ENCODE results near the gene DYNC2H1. TPM values are rescaled to one million over a fixed set of nuclear protein-coding genes. Genes with fewer than 3 reads are reported as not detected.

Gene DYNC2H1
- polyA plus RNA-seq, 6 donors from 2014 or later: 0.12 to 0.97 (median 0.77) TPM; not detected in 1

DNA sequence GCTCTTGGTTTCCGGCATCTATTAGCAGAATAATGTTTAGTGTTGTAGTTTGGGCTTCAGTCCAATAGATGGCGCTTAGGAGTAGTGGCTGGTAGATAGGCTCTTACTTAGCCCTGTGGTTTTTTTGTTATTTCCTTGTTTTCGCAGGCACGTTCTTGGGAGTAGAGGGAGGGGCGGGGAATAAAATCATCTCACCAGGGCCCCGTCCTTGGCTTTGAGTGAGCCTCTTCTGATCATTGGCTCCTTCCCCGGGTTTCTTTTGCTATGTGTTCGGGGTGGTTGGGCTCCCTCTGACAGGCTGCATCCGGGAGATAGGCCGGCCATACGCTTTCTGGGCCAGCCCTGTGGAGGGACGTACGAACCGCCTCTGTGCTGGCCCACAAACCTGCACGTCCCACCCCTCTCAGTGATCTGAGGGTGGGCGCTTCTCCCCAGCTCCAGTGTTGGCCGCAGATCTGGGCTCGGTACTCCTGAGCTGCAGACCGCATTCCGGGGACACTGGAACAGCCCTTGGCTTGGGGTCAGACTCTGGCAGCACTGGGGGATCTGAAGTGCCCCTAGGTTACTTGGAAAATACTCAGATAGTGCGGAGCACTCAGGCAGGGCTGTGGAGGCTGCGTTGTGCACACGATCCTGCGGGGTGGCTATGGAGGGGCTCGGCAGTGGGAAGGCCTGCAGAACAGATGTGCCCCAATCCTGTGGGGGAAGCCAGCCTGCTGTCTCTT, 217.0 kb downstream of the DYNC2H1 start:
- Mint-ChIP-seq H3K4me1 (peaks cover 7% of the 10 kb centered on the region in 3 donors), H3K27ac (no peak overlapping the region)
- peak; percentile 46 to 56 for ATAC-seq (ENCODE audit: low read depth in 2 of 2)

DNA sequence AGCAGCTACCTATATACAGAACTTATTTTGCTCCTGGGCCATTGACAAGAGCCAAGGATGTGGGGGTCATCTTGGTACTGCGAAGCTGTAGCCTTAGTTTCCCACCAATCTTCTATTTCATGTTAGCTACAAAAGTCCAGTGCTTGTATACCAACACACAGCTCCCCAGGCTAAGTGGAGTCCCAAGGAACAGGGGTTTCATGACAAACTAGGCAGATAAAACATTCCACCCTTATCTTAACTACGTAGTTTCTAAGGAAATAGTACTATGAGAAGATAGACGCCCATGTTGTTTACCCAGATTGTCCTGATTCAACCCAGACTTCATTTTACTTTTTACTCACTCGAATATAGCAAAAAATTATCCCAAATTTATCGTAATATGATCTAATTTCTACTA, 218.5 kb downstream of the DYNC2H1 start:
- no peak overlapping the region for H3K4me3 Mint-ChIP-seq
- DNase-seq: no peak
- H3K27me3 Mint-ChIP-seq: no peaks in the 10 kb centered on the region
- peaks cover 0 to 4% (median 0%) of the 10 kb centered on the region in 7 donors for H3K9me3 Mint-ChIP-seq
- no peak overlapping the region for H3K27ac Mint-ChIP-seq
- no peak for ATAC-seq (ENCODE audit: low read depth in 2 of 2)
- no peaks in the 10 kb centered on the region for H3K36me3 Mint-ChIP-seq
- peaks cover 7% of the 10 kb centered on the region in 3 donors for H3K4me1 Mint-ChIP-seq

More for the DNA sequence above, 217.0 kb downstream of the DYNC2H1 start:
- peak; percentile 14 for DNase-seq
- no peaks in the 10 kb centered on the region for H3K27me3 Mint-ChIP-seq
- H3K4me3 Mint-ChIP-seq: no peak overlapping the region
- H3K36me3 Mint-ChIP-seq: no peaks in the 10 kb centered on the region
- H3K9me3 Mint-ChIP-seq: peaks cover 0 to 4% (median 0%) of the 10 kb centered on the region in 7 donors

- no peaks in the 10 kb centered on the region for H3K27me3 Mint-ChIP-seq
- no peak overlapping the region for H3K27ac Mint-ChIP-seq
- H3K4me1 Mint-ChIP-seq: no peaks in the 10 kb centered on the region
- H3K36me3 Mint-ChIP-seq: no peaks in the 10 kb centered on the region
- ATAC-seq (ENCODE audit: low read depth in 2 of 2) (no peak), DNase-seq (no peak)
- no peak overlapping the region for H3K4me3 Mint-ChIP-seq
- no peaks in the 10 kb centered on the region for H3K9me3 Mint-ChIP-seq
Observed at GRCh38 chr11:103332409-103332808, 223.2 kb downstream of the DYNC2H1 start.

DNA sequence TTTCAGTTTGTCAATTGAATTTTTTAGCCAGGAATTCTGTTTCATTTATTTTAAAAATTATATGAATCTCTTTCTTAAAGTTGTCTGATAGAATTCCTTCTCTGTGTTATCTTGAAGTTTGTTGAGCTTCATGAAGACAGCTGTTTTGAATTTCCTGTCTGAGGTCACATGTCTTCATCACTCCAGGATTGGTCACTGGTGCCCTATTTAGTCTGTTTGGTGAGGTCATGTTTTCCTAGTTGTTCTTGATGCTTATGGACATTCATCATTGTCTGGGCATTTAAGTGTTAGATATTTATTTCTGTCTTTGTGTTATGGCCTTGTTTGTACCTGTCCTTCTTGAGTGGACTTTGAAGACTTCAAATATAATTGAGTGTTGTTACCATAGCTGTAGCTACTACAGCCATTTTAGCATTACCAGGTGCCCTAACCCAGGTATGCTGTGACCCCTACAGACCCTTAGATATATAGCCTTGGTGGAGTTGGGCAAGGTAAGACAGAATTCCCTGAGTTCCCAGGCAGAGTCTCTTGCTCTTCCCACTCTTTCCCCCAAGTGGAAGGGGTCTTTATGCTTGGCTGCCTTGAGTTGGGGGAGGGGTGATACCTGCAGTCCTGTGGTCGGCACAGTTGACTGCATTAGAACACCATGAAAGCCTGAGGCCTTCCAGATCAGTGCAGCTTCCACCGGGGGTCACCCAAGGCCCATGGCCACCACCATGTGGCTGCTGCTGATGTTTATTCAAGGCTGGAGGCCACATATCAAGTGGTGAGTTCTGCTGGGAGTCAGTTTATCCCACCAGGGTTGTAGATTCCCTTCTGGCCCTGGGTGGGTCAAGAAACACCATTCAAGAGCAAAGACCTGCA, 229.6 kb downstream of the DYNC2H1 start:
- DNase-seq: no peak
- Mint-ChIP-seq H3K36me3 (no peaks in the 10 kb centered on the region), H3K4me3 (no peak overlapping the region), H3K27ac (no peak overlapping the region), H3K27me3 (no peaks in the 10 kb centered on the region), H3K4me1 (no peaks in the 10 kb centered on the region), H3K9me3 (peaks cover 0 to 5% (median 0%) of the 10 kb centered on the region in 7 donors)
- no peak for ATAC-seq (ENCODE audit: low read depth in 2 of 2)

DNA sequence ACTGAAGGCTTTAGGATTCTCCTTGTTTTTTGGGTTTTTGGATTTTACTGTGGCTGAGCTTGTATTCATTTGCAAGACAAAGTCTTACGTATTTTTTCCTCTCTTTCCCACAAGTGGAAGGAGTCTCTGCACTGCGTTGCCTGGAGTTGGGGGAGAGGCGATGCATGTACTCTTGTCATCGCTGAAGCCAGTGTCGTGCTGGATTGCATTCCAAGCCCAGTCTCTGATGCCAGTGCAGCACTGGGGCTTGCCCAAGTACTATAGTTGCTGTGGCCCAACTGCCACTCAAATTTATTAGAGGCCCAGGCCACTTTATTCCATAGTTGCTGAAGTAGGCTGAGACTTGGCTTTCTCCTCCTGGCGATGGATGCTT, 230.2 kb downstream of the DYNC2H1 start:
- Mint-ChIP-seq H3K27ac (no peak overlapping the region), H3K4me1 (no peaks in the 10 kb centered on the region), H3K27me3 (no peaks in the 10 kb centered on the region), H3K4me3 (no peak overlapping the region), H3K9me3 (peaks cover 0 to 5% (median 0%) of the 10 kb centered on the region in 7 donors), H3K36me3 (no peaks in the 10 kb centered on the region)
- no peak for ATAC-seq (ENCODE audit: low read depth in 2 of 2)
- no peak for DNase-seq

- H3K9me3 Mint-ChIP-seq: peaks cover 0 to 5% (median 0%) of the 10 kb centered on the region in 7 donors
- H3K36me3 Mint-ChIP-seq: no peaks in the 10 kb centered on the region
- H3K4me3 Mint-ChIP-seq: no peak overlapping the region
- H3K27me3 Mint-ChIP-seq: no peaks in the 10 kb centered on the region
- ATAC-seq (ENCODE audit: low read depth in 2 of 2) (no peak), DNase-seq (no peak)
- H3K4me1 Mint-ChIP-seq: no peaks in the 10 kb centered on the region
- no peak overlapping the region for H3K27ac Mint-ChIP-seq
Observed at GRCh38 chr11:103340956-103341355, 231.7 kb downstream of the DYNC2H1 start.

- Mint-ChIP-seq H3K27ac (no peak overlapping the region), H3K27me3 (no peaks in the 10 kb centered on the region), H3K9me3 (peaks cover 0 to 12% (median 1%) of the 10 kb centered on the region in 7 donors), H3K36me3 (no peaks in the 10 kb centered on the region), H3K4me1 (no peaks in the 10 kb centered on the region), H3K4me3 (no peak overlapping the region)
- no peak for DNase-seq
- no peak for ATAC-seq (ENCODE audit: low read depth in 2 of 2)
Observed at GRCh38 chr11:103344886-103345285, 235.7 kb downstream of the DYNC2H1 start.

DNA sequence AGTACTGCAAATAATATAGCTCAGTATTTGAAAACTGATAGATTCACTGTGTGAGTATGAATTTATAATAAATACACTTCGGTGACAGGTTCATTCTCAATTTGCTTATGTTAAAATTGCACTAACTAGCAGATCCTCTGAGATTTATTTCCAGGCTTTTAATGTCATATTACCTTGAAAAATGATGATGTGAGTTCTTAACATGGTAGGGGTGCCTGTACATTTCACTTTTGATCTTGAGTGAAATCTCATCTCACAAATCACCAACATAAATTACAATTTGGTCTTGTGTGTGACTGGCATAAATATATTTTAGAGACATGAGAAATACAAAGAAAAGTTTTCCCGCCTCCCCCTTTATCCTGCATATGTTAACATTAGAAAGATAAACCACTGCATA, 240.4 kb downstream of the DYNC2H1 start:
- H3K4me3 Mint-ChIP-seq: no peak overlapping the region
- H3K27ac Mint-ChIP-seq: no peak overlapping the region
- peaks cover 0 to 17% (median 2%) of the 10 kb centered on the region in 7 donors for H3K9me3 Mint-ChIP-seq
- ATAC-seq (ENCODE audit: low read depth in 2 of 2): no peak
- DNase-seq: no peak
- H3K36me3 Mint-ChIP-seq: no peaks in the 10 kb centered on the region
- no peaks in the 10 kb centered on the region for H3K27me3 Mint-ChIP-seq
- no peaks in the 10 kb centered on the region for H3K4me1 Mint-ChIP-seq

GRCh38 chr11:103354656-103355055, 245.4 kb downstream of the DYNC2H1 start:
- peaks cover 0 to 10% (median 2%) of the 10 kb centered on the region in 7 donors for H3K9me3 Mint-ChIP-seq
- no peaks in the 10 kb centered on the region for H3K27me3 Mint-ChIP-seq
- H3K4me1 Mint-ChIP-seq: no peaks in the 10 kb centered on the region
- H3K27ac Mint-ChIP-seq: no peak overlapping the region
- no peak overlapping the region for H3K4me3 Mint-ChIP-seq
- ATAC-seq (ENCODE audit: low read depth in 2 of 2): no peak
- no peaks in the 10 kb centered on the region for H3K36me3 Mint-ChIP-seq
- DNase-seq: no peak

DNA sequence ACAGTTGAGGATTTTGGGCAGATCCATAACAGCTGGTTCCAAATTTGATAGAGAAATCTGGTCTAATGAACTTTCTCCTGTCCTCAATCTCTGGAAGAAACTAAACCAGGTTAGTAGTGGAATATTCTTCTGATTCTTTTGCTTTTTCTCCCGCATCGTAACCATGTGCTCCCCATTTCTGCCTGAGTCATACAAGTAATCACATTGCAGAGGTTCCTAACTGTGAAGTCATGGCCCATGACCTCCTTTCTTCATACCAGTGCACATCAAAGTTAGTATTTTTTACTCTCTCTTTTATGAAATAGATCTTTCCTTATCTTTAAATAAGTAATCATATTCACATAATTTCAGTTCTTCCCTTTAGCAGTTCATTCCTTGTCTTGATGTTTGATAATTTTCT, 249.0 kb downstream of the DYNC2H1 start:
- DNase-seq: no peak
- peak overlapping the region in 1 of 6 donors; percentile 36 for H3K27ac Mint-ChIP-seq
- ATAC-seq (ENCODE audit: low read depth in 2 of 2): no peak
- no peaks in the 10 kb centered on the region for H3K27me3 Mint-ChIP-seq
- no peaks in the 10 kb centered on the region for H3K4me1 Mint-ChIP-seq
- H3K36me3 Mint-ChIP-seq: no peaks in the 10 kb centered on the region
- peaks cover 0 to 2% (median 0%) of the 10 kb centered on the region in 7 donors for H3K9me3 Mint-ChIP-seq
- no peak overlapping the region for H3K4me3 Mint-ChIP-seq

- Mint-ChIP-seq H3K4me3 (no peak overlapping the region), H3K36me3 (no peaks in the 10 kb centered on the region), H3K27ac (no peak overlapping the region), H3K9me3 (no peaks in the 10 kb centered on the region), H3K4me1 (no peaks in the 10 kb centered on the region), H3K27me3 (no peaks in the 10 kb centered on the region)
- no peak for ATAC-seq (ENCODE audit: low read depth in 2 of 2)
- no peak for DNase-seq
Observed at GRCh38 chr11:103359216-103359615, 250.0 kb downstream of the DYNC2H1 start.

- ATAC-seq (ENCODE audit: low read depth in 2 of 2) (no peak), DNase-seq (no peak)
- Mint-ChIP-seq H3K4me3 (no peak overlapping the region), H3K27me3 (no peaks in the 10 kb centered on the region), H3K4me1 (no peaks in the 10 kb centered on the region), H3K27ac (no peak overlapping the region), H3K9me3 (peaks cover 0 to under 1% (median 0%) of the 10 kb centered on the region in 7 donors), H3K36me3 (no peaks in the 10 kb centered on the region)
Observed at GRCh38 chr11:103364687-103365086, 255.5 kb downstream of the DYNC2H1 start.

DNA sequence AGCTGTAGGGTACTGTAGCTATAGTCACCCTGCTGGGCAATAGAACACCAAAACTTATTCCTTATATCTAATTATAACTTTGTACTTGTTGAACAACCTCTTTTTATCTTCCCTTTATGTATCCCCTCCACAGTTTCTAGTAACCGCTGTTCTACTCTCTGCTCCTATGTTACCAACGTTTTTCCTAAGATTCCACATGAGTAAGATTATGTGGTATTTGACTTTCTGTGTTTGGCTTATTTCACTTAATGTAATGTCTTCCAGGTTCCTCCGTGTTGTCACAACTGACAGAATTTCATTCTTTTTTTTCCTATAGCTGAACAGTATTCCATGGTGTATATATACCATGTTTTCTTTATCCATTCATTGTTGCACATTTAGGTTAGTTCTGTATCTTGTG, 258.4 kb downstream of the DYNC2H1 start:
- H3K9me3 Mint-ChIP-seq: peaks cover 0 to 5% (median 1%) of the 10 kb centered on the region in 7 donors
- no peak overlapping the region for H3K4me3 Mint-ChIP-seq
- no peak for ATAC-seq (ENCODE audit: low read depth in 2 of 2)
- peak overlapping the region in 1 of 6 donors; percentile 24 for H3K27ac Mint-ChIP-seq
- no peak for DNase-seq
- H3K36me3 Mint-ChIP-seq: no peaks in the 10 kb centered on the region
- no peaks in the 10 kb centered on the region for H3K27me3 Mint-ChIP-seq
- H3K4me1 Mint-ChIP-seq: no peaks in the 10 kb centered on the region

DNA sequence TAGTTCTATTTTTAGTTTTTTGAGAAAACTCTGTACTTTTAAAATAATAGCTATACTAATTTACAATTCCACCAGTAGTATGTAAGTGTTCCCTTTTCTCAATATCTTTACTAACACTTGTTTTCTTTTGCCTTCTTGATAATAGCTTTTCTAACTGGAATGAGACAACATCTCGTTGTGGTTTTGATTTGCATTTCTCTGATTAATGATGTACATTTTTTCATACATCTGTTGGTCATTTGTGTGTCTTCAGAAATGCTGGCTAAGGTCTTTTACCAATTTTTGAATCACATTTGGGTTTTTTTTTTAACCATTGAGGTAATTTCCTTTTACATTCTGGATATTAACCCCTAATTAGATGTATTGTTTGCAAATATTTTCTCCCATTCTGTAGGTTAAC, 258.9 kb downstream of the DYNC2H1 start:
- no peak for DNase-seq
- Mint-ChIP-seq H3K36me3 (no peaks in the 10 kb centered on the region), H3K4me1 (no peaks in the 10 kb centered on the region), H3K27me3 (no peaks in the 10 kb centered on the region), H3K9me3 (peaks cover 0 to 6% (median 1%) of the 10 kb centered on the region in 7 donors), H3K4me3 (no peak overlapping the region), H3K27ac (no peak overlapping the region)
- no peak for ATAC-seq (ENCODE audit: low read depth in 2 of 2)

All from naive B cell (primary cell).